ENCODE results near the gene SALL2.
A peak's percentile ranks its signal among the peaks of the same experiment; 100 is the strongest.

The SALL2 gene

GRCh38 chr14:21537090-21537424 is 10.9 kb upstream of the SALL2 start:
- Histone ChIP-seq H3K4me1 (ENCODE audit: insufficient read depth, low read length) (peaks cover 50% of the 10 kb centered on the region), H3K4me3 (ENCODE audit: low read length) (peak overlapping the region; percentile 71), H2AFZ (ENCODE audit: low read depth, low read length) (peak overlapping the region; percentile 57), H3K27me3 (ENCODE audit: insufficient read depth, low read length) (no peaks in the 10 kb centered on the region), H3K36me3 (ENCODE audit: insufficient read depth, low read length) (no peaks in the 10 kb centered on the region), H3K9me3 (ENCODE audit: low read length) (no peaks in the 10 kb centered on the region)

DNA sequence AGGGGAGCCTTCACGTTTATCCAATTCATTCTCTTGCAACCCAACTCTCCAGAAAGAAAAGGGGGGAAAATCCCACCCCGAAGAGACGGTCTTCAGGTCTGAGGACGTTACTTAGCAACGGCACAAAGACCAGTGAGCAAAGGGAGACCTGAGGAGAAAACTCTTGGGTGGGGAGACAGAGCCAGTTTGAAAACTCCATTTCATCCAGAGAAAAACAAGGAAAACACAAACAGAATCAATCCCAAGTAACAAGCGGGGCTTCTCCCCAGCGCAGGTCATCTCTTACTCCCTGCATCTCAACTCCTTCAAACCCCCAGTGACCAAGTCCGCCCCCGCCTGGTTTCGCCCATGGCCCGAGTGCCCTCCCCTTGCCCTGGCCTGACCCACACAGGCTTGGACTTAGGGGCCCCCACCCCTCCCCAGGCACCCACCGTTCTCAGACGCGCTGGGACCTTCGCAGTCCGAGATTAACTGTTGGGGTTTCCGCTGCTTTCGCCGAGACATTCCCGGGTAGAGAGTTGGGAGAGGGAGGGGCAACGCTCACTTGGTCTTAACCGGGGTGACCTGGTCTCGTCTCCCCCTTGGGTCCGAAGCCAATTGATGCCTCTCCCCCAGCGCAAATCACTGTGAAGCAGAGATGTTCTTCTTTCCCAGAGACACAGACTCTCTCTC is 10.4 kb upstream of the SALL2 start:
- Histone ChIP-seq H3K9me3 (ENCODE audit: low read length) (no peaks in the 10 kb centered on the region), H3K4me3 (ENCODE audit: low read length) (peak overlapping the region; percentile 71), H3K27me3 (ENCODE audit: insufficient read depth, low read length) (no peaks in the 10 kb centered on the region), H3K36me3 (ENCODE audit: insufficient read depth, low read length) (no peaks in the 10 kb centered on the region), H2AFZ (ENCODE audit: low read depth, low read length) (peak overlapping the region; percentile 57), H3K4me1 (ENCODE audit: insufficient read depth, low read length) (peaks cover 48% of the 10 kb centered on the region)

- peaks cover 48% of the 10 kb centered on the region for H3K4me1 ChIP-seq (ENCODE audit: insufficient read depth, low read length)
- no peaks in the 10 kb centered on the region for H3K9me3 ChIP-seq (ENCODE audit: low read length)
- no peaks in the 10 kb centered on the region for H3K27me3 ChIP-seq (ENCODE audit: insufficient read depth, low read length)
- peak overlapping the region; percentile 71 for H3K4me3 ChIP-seq (ENCODE audit: low read length)
- H2AFZ ChIP-seq (ENCODE audit: low read depth, low read length): no peak overlapping the region
- H3K36me3 ChIP-seq (ENCODE audit: insufficient read depth, low read length): no peaks in the 10 kb centered on the region
Measured at GRCh38 chr14:21535545-21536417, 9.6 kb upstream of the SALL2 start.

DNA sequence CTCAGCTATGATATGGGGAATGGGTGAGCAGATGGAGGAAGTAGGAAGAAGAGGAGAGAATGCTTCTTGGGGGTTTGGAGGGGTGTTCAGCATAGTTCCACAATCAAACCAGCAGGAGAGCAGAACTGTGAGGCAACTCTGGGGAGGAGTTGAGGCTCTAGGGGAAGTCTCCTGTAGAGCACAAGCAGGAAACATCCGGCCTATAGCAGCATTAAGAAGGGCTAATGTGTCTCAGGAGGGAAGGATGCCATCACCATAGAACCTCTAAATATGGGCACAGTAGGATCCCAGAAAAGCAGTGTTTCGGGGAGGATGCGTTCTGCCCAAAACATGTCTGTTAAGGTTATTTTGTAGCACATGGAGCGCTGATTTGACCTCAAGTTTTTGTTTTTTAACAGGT is 8.4 kb upstream of the SALL2 start:
- Histone ChIP-seq H3K27me3 (ENCODE audit: insufficient read depth, low read length) (no peaks in the 10 kb centered on the region), H2AFZ (ENCODE audit: low read depth, low read length) (no peak overlapping the region), H3K4me1 (ENCODE audit: insufficient read depth, low read length) (peaks cover 42% of the 10 kb centered on the region), H3K9me3 (ENCODE audit: low read length) (no peaks in the 10 kb centered on the region), H3K4me3 (ENCODE audit: low read length) (peak overlapping the region; percentile 71), H3K36me3 (ENCODE audit: insufficient read depth, low read length) (no peaks in the 10 kb centered on the region)

GRCh38 chr14:21533294-21533693 is 7.1 kb upstream of the SALL2 start:
- no peak overlapping the region for H3K4me3 ChIP-seq (ENCODE audit: low read length)
- peaks cover 40% of the 10 kb centered on the region for H3K4me1 ChIP-seq (ENCODE audit: insufficient read depth, low read length)
- peaks cover 6% of the 10 kb centered on the region for H3K36me3 ChIP-seq (ENCODE audit: insufficient read depth, low read length)
- H3K9me3 ChIP-seq (ENCODE audit: low read length): no peaks in the 10 kb centered on the region
- H2AFZ ChIP-seq (ENCODE audit: low read depth, low read length): no peak overlapping the region
- H3K27me3 ChIP-seq (ENCODE audit: insufficient read depth, low read length): no peaks in the 10 kb centered on the region

DNA sequence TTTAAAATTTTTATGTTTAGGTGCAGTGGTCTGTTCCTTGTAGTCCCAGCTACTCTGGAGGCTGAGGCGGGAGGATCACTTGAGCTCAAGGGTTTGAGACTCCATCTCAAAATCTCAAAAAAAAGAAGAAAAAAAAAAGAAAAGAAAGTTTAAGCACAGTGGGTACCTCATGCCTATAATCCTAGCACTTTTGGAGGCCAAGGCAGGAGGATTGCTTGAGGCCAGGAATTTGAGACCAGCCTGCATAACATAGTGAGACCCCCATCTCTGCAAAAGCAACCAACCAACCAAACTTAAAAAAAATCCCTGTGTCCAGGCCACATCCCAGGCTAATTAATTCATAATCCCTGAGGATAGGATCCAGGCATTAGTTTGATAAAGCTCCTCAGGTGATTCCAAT is 3.4 kb upstream of the SALL2 start:
- Histone ChIP-seq H3K27me3 (ENCODE audit: insufficient read depth, low read length) (no peaks in the 10 kb centered on the region), H3K9me3 (ENCODE audit: low read length) (no peaks in the 10 kb centered on the region), H3K4me3 (ENCODE audit: low read length) (no peak overlapping the region), H2AFZ (ENCODE audit: low read depth, low read length) (no peak overlapping the region), H3K4me1 (ENCODE audit: insufficient read depth, low read length) (peaks cover 48% of the 10 kb centered on the region), H3K36me3 (ENCODE audit: insufficient read depth, low read length) (peaks cover 15% of the 10 kb centered on the region)

GRCh38 chr14:21528381-21529348 is 2.5 kb upstream of the SALL2 start:
- Histone ChIP-seq H3K4me3 (ENCODE audit: low read length) (no peak overlapping the region), H2AFZ (ENCODE audit: low read depth, low read length) (no peak overlapping the region), H3K9me3 (ENCODE audit: low read length) (no peaks in the 10 kb centered on the region), H3K27me3 (ENCODE audit: insufficient read depth, low read length) (no peaks in the 10 kb centered on the region), H3K36me3 (ENCODE audit: insufficient read depth, low read length) (peaks cover 23% of the 10 kb centered on the region), H3K4me1 (ENCODE audit: insufficient read depth, low read length) (peaks cover 39% of the 10 kb centered on the region)

DNA sequence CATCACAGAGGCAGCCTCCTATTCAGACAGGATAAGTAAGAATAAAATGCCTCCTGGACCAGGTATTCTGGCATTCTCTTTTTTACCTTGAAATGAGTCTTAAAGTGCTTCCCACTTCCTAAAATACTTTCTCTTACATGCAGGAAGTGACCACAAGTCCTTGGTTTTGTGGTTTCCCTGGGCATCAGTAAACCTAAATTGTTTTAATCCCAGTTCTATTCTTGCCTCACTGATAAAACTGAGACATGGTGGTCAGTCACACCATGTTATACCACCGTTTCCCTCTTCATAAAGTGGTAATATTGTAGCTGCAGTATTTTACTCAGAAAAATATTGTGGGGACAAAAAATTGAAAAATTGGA is 1.2 kb upstream of the SALL2 start:
- peak overlapping the region; percentile 89 for H3K4me3 ChIP-seq (ENCODE audit: low read length)
- peaks cover 37% of the 10 kb centered on the region for H3K36me3 ChIP-seq (ENCODE audit: insufficient read depth, low read length)
- no peaks in the 10 kb centered on the region for H3K27me3 ChIP-seq (ENCODE audit: insufficient read depth, low read length)
- H3K4me1 ChIP-seq (ENCODE audit: insufficient read depth, low read length): peaks cover 31% of the 10 kb centered on the region
- no peak overlapping the region for H2AFZ ChIP-seq (ENCODE audit: low read depth, low read length)
- no peaks in the 10 kb centered on the region for H3K9me3 ChIP-seq (ENCODE audit: low read length)

DNA sequence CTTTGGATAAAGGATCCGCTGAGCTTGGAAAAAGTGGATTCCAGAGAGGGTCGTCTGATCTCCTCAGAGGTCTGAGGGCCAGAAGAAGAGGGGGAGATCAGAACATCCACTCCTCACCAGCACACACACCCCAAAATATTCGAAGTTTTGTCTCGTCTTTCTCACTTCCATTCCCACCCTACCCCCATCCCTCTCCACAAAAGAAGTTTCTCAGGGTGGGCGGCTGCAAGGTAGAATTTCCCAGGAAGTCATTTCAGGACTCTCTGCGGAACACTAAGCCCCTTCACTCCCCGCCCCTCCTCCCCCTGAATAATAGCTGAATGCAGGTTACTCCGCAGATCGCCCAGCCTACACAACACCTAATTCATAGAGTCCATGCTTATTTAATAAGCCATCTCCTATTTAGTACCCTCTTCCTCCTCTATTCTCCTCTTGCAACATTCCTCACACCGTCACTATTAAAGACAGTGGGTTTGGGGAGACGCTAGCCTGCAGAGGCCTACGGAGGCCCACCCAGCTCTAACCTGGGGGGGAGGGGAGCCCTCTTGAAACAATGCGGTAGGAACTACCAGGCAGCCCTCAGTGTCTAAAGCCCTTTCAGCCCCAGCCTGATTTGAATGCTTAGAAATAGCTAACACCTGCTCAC is 649 bp upstream of the SALL2 start:
- Histone ChIP-seq H2AFZ (ENCODE audit: low read depth, low read length) (peak overlapping the region; percentile 36), H3K27me3 (ENCODE audit: insufficient read depth, low read length) (no peaks in the 10 kb centered on the region), H3K4me1 (ENCODE audit: insufficient read depth, low read length) (peaks cover 34% of the 10 kb centered on the region), H3K4me3 (ENCODE audit: low read length) (peak overlapping the region; percentile 89), H3K9me3 (ENCODE audit: low read length) (peaks cover 2% of the 10 kb centered on the region), H3K36me3 (ENCODE audit: insufficient read depth, low read length) (peaks cover 42% of the 10 kb centered on the region)

- no peak overlapping the region for H2AFZ ChIP-seq (ENCODE audit: low read depth, low read length)
- no peaks in the 10 kb centered on the region for H3K27me3 ChIP-seq (ENCODE audit: insufficient read depth, low read length)
- peaks cover 35% of the 10 kb centered on the region for H3K4me1 ChIP-seq (ENCODE audit: insufficient read depth, low read length)
- H3K36me3 ChIP-seq (ENCODE audit: insufficient read depth, low read length): peaks cover 54% of the 10 kb centered on the region
- peaks cover 2% of the 10 kb centered on the region for H3K9me3 ChIP-seq (ENCODE audit: low read length)
- peak overlapping the region; percentile 89 for H3K4me3 ChIP-seq (ENCODE audit: low read length)
Measured at GRCh38 chr14:21525571-21525961, 580 bp downstream of the SALL2 start.

DNA sequence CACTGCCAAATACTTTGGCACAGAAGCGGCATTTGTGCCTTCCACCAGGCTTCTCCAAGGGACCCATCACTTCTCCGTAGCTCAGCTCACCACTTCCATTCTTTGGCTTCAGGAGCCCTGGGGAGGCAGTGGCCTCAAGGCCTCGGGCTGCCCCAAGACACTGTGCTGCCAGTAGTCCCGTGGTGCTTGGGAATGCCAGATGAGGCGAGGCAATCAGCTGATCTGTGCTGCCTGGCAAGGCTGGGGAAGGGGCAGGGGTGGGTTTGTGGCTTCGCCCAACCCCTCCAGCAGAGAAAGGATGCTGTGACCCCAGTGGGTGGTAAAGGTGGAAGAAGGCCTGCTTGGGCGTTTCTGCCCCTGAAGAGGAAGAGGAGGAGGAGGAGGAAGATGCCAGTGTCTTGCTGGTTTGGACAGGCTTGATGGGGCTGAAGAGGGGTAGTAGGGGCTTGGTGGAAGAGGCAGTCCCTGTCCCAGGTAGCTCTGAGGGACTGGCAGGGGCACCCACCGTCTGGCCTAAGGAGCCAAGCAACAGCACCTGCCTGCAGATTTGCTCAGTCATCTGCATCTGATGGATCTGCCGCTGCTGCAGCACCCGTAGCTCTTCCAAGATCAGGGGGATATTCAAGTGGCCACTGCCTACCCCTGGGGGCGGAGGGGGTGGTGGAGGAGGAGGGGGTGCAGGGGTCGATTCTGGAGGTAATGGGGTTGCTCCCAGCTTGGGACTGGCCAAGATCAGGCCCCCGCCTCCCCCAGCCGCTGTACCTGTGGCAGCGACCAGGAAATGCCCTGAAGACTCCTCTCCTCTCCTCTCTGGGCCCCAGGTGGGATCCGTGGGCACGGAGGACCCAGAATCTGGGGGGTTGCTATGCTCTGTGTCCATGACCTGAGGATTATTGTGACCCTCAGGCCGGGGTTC is 1.3 kb downstream of the SALL2 start:
- Histone ChIP-seq H3K36me3 (ENCODE audit: insufficient read depth, low read length) (peaks cover 58% of the 10 kb centered on the region), H3K4me1 (ENCODE audit: insufficient read depth, low read length) (peaks cover 35% of the 10 kb centered on the region), H2AFZ (ENCODE audit: low read depth, low read length) (no peak overlapping the region), H3K4me3 (ENCODE audit: low read length) (peak overlapping the region; percentile 89), H3K9me3 (ENCODE audit: low read length) (peaks cover 2% of the 10 kb centered on the region), H3K27me3 (ENCODE audit: insufficient read depth, low read length) (no peaks in the 10 kb centered on the region)

DNA sequence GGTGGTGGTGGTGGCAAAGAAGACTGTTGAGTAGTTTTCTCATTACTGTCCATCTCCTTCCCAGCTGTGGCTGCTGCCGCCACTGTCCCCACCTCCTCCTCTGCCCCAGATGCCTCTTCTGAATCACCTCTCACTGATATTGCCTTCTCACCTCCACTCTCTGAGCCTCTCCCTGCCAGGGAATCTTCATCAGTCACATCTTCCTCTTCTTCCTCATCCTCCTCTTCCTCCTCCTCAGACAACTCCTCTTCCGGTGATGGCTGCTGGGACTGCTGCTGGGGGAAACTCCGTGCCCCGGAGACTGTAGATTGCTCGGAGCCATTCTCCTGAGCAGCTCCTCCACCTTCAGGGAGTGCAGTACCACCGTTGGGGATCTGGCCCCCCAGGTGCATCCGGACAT is 2.9 kb downstream of the SALL2 start:
- H3K9me3 ChIP-seq (ENCODE audit: low read length): peaks cover 2% of the 10 kb centered on the region
- no peak overlapping the region for H3K4me3 ChIP-seq (ENCODE audit: low read length)
- H3K27me3 ChIP-seq (ENCODE audit: insufficient read depth, low read length): no peaks in the 10 kb centered on the region
- no peak overlapping the region for H2AFZ ChIP-seq (ENCODE audit: low read depth, low read length)
- peaks cover 52% of the 10 kb centered on the region for H3K36me3 ChIP-seq (ENCODE audit: insufficient read depth, low read length)
- H3K4me1 ChIP-seq (ENCODE audit: insufficient read depth, low read length): peaks cover 32% of the 10 kb centered on the region

All from neuron (in vitro differentiated cells).